ENCODE measurements around the gene VAV1. TPM values are rescaled to one million over a fixed set of nuclear protein-coding genes. Genes with fewer than 3 reads are reported as not detected.

The VAV1 gene
- total and polyA plus RNA-seq, 10 of the 15 experiments (the other 5 are each of a cell fraction or from before 2014, with no cell fraction given) = 1.6 to 76.8 (median 40.7) TPM

- BruUV-seq (replicated peaks) = TSS peak; percentile 10
- H2AFZ ChIP-seq (ENCODE audit: control insufficient read depth, low read depth, low read length) = no peak overlapping the region
- no peak overlapping the region for H3K9ac ChIP-seq (ENCODE audit: control insufficient read depth, insufficient read depth, low read length)
- TF ChIP-seq ZNF24 (IDR thresholded peaks at IDR 0.05) (no peak), SIX5 (IDR thresholded peaks at IDR 0.05; ENCODE audit: low read depth, low read length, severe bottlenecking) (peak; percentile 26), YY1 (IDR thresholded peaks at IDR 0.05; ENCODE audit: low read depth, low read length) (peak; percentile 48)
- no peak overlapping the region for H3K27ac ChIP-seq (ENCODE audit: control insufficient read depth, insufficient read depth)
- peaks cover 2% of the 10 kb centered on the region; the same call in 1 of the 3 replicates for H3K9me3 ChIP-seq (replicated peaks; ENCODE audit: control insufficient read depth, insufficient read depth, low read length)
- POLR2A ChIA-PET = interaction anchor here (0.5 kb wide), 1 partner anchor 290 kb away, joined by 3 read pairs; no protein-coding TSS in a partner anchor
- in situ Hi-C loops (cut with MboI) = no loop called here
- peaks cover 5% of the 10 kb centered on the region; the same call in 1 of the 2 replicates for H3K4me1 ChIP-seq (ENCODE audit: control insufficient read depth, insufficient read depth, low read length)
- RAD21 ChIA-PET (ENCODE audit: unreplicated experiment) = interaction anchor here (1.0 kb wide), 1 partner anchor 21 kb away, joined by 3 read pairs; no protein-coding TSS in a partner anchor
- no peak overlapping the region for H3K4me2 ChIP-seq (ENCODE audit: control insufficient read depth, insufficient read depth)
- H4K20me1 ChIP-seq (ENCODE audit: control insufficient read depth, insufficient read depth) = peaks cover 3% of the 10 kb centered on the region; the same call in 1 of the 2 replicates
- FAIRE-seq = no peak
- no peak for DNase-seq (ENCODE audit: low read depth, low spot score)
- intact Hi-C loops (cut with micrococcal nuclease; ENCODE audit: unreplicated experiment) = no loop called here
- peaks cover 62% of the 10 kb centered on the region for H3K79me2 ChIP-seq (ENCODE audit: control insufficient read depth, insufficient read depth, low read length)
- WGBS (ENCODE audit: insufficient coverage, insufficient replicate concordance, low lambda C conversion rate, missing lambda C conversion rate) = 98% methylated on average over 13 of the region's 13 CpGs
- SMC1A ChIA-PET (ENCODE audit: uncharacterized antibody, unreplicated experiment) = interaction anchor here (0.8 kb wide), 1 partner anchor 16 kb away, joined by 3 read pairs; no protein-coding TSS in a partner anchor
- peaks cover 5 to 6% of the 10 kb centered on the region in 2 experiments; a peak in 3 of 4 replicates for H3K36me3 ChIP-seq (ENCODE audit: control insufficient read depth in 2 of 2, insufficient read depth in 2 of 2, low read length in 1 of 2)
- CTCF ChIA-PET = no interaction called here
- no peak overlapping the region for H3K4me3 ChIP-seq
- no peak for ATAC-seq
- H3K27me3 ChIP-seq (replicated peaks in 1 of 2; ENCODE audit: control insufficient read depth in 2 of 2, insufficient read depth in 2 of 2, low read length in 1 of 2) = no peaks in the 10 kb centered on the region
Observed at GRCh38 chr19:6794686-6795431, 22.4 kb downstream of the VAV1 start.

- Histone ChIP-seq H3K4me3 (no peak overlapping the region), H3K4me2 (ENCODE audit: control insufficient read depth, insufficient read depth) (no peak overlapping the region), H2AFZ (ENCODE audit: control insufficient read depth, low read depth, low read length) (no peak overlapping the region), H3K9ac (ENCODE audit: control insufficient read depth, insufficient read depth, low read length) (no peak overlapping the region), H3K9me3 (replicated peaks; ENCODE audit: control insufficient read depth, insufficient read depth, low read length) (peaks cover 2% of the 10 kb centered on the region; the same call in 1 of the 3 replicates), H3K79me2 (ENCODE audit: control insufficient read depth, insufficient read depth, low read length) (peaks cover 63% of the 10 kb centered on the region), H3K27me3 (replicated peaks in 1 of 2; ENCODE audit: control insufficient read depth in 2 of 2, insufficient read depth in 2 of 2, low read length in 1 of 2) (no peaks in the 10 kb centered on the region), H3K36me3 (ENCODE audit: control insufficient read depth in 2 of 2, insufficient read depth in 2 of 2, low read length in 1 of 2) (peaks cover 4 to 5% of the 10 kb centered on the region in 2 experiments; a peak in 3 of 4 replicates), H3K27ac (ENCODE audit: control insufficient read depth, insufficient read depth) (no peak overlapping the region), H4K20me1 (ENCODE audit: control insufficient read depth, insufficient read depth) (peaks cover 3% of the 10 kb centered on the region; the same call in 1 of the 2 replicates), H3K4me1 (ENCODE audit: control insufficient read depth, insufficient read depth, low read length) (peaks cover 12% of the 10 kb centered on the region)
- intact Hi-C loops (cut with micrococcal nuclease; ENCODE audit: unreplicated experiment) = no loop called here
- 83% methylated on average over 4 of the region's 4 CpGs for WGBS (ENCODE audit: insufficient coverage, insufficient replicate concordance, low lambda C conversion rate, missing lambda C conversion rate)
- ChIA-PET SMC1A (ENCODE audit: uncharacterized antibody, unreplicated experiment) (no interaction called here), POLR2A (no interaction called here), RAD21 (ENCODE audit: unreplicated experiment) (interaction anchor here (1.0 kb wide), 1 partner anchor 23 kb away, joined by 3 read pairs; no protein-coding TSS in a partner anchor), CTCF (no interaction called here)
- DNase-seq (ENCODE audit: low read depth, low spot score) (no peak), FAIRE-seq (no peak), ATAC-seq (no peak)
- in situ Hi-C loops (cut with MboI) = no loop called here
- BruUV-seq (replicated peaks) = no TSS peak
- TF ChIP-seq SMAD5 (IDR thresholded peaks at IDR 0.05; ENCODE audit: low read depth) (no peak), CEBPZ (IDR thresholded peaks at IDR 0.05; ENCODE audit: low read depth, low read length) (no peak), EED (IDR thresholded peaks at IDR 0.05; ENCODE audit: low read depth) (no peak), ZNF274 (IDR thresholded peaks at IDR 0.05; ENCODE audit: insufficient read depth, insufficient read length) (no peak), ZNF384 (IDR thresholded peaks at IDR 0.05; ENCODE audit: borderline replicate concordance, low read depth, low read length) (no peak), REST (IDR thresholded peaks at IDR 0.05; ENCODE audit: low read depth, low read length) (no peak)
Observed at GRCh38 chr19:6796278-6796677, 23.8 kb downstream of the VAV1 start.

All from GM12878 (cell line).